Measurements from ENCODE around the gene SDK2.

SDK2 gene

DNA sequence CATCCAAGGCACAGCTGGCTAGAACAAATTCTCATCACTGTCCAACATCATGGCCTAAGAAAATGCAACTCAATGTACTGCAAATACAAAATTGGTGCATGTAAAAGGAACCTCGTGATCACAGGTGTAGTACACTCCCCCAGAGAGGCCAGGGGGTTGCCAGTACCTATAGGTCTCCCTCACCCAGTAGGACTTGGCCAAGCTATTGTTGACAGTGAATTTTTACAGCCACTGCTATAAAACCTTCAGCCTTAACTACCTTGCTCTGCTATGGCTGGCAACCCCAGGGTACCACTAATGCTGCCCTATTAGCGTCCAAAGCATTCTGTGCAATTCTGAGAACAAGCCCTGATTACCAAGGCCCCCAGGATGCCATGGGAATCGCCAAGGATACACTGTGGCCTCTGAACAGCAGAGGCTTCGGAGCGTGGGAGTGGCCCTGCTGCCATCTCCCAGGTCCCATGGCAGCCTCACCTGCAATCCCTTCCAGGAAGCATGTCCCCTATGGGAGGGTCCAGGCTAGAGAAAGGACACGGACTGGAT, 67.6 kb downstream of the SDK2 start:
- TF ChIP-seq, protein P1, sequence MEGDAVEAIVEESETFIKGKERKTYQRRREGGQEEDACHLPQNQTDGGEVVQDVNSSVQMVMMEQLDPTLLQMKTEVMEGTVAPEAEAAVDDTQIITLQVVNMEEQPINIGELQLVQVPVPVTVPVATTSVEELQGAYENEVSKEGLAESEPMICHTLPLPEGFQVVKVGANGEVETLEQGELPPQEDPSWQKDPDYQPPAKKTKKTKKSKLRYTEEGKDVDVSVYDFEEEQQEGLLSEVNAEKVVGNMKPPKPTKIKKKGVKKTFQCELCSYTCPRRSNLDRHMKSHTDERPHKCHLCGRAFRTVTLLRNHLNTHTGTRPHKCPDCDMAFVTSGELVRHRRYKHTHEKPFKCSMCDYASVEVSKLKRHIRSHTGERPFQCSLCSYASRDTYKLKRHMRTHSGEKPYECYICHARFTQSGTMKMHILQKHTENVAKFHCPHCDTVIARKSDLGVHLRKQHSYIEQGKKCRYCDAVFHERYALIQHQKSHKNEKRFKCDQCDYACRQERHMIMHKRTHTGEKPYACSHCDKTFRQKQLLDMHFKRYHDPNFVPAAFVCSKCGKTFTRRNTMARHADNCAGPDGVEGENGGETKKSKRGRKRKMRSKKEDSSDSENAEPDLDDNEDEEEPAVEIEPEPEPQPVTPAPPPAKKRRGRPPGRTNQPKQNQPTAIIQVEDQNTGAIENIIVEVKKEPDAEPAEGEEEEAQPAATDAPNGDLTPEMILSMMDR (IDR thresholded peaks at IDR 0.05; ENCODE audit: borderline replicate concordance, insufficient read depth, low read depth, low read length): no peak
- H3K4me3 ChIP-seq (ENCODE audit: low read depth, low read length): no peak overlapping the region

DNA sequence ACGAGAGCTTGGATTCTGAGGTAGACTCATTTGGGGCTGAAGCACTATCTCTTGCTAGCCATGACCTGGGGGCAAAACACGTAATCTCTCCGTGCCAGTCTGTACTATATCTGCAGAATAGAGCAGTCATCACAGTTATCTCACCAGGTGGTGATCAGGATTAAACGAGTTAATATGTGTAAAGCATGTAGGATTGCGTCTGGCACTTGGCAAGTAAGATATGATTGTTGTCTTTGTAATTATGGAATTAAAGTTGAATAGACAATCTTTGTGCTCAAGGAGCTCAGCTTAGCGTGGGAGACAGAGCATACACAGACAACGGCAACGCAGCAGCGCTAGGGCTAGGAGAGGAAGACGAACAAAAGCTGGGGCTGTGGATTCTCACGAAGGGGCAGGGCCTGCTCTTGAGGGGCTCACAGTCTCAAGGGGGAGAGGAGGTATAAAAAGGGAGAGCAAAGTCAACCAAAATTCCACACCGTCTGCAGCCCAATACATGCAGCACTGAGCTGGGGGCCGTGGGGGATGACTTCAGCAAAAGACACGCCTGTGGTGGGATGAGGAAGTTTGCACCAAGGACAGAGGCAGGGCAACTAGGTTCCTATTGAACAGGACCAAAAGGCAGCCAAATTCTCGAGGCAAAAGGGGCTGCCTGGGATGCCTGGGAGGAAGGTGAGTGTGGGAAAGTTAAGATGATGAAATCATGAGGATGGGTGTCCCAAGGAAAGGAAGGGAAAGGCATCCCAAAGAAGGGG, 68.6 kb downstream of the SDK2 start:
- H3K4me3 ChIP-seq (ENCODE audit: low read depth, low read length): no peak overlapping the region
- TF ChIP-seq, protein P1 (IDR thresholded peaks at IDR 0.05; ENCODE audit: borderline replicate concordance, insufficient read depth, low read depth, low read length): no peak

DNA sequence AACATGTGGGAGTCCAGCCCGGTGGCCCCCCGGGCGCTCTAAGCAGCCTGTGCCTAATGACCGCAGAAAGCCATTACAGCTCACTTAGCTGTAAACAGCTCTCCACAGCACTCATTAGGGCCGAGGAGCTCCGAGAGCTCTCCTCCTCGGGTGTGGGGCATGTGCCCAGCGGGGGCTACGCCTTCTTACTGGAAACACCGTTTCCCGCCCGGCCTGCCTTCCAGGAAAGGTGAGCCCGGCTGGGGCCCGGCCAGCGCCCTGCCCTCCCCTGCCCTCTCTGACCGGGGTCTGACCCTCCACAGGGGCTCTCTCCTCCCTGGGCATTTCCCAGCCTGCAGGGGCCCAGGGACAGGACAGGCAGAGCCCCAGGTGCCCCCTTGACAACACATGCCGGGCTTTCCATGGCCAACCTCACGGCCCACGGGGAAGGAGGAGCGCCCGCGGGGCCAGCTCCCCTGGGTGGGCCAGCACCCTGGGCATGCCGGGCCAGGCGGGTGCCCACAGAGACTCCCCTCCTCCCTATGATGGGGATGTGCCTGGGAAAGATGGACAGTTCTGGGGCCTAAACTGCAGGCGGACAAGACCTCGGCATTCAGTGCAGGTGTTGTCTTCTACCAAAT, 72.6 kb downstream of the SDK2 start:
- TF ChIP-seq, protein P1 (IDR thresholded peaks at IDR 0.05; ENCODE audit: borderline replicate concordance, insufficient read depth, low read depth, low read length): no peak
- no peak overlapping the region for H3K4me3 ChIP-seq (ENCODE audit: low read depth, low read length)

DNA sequence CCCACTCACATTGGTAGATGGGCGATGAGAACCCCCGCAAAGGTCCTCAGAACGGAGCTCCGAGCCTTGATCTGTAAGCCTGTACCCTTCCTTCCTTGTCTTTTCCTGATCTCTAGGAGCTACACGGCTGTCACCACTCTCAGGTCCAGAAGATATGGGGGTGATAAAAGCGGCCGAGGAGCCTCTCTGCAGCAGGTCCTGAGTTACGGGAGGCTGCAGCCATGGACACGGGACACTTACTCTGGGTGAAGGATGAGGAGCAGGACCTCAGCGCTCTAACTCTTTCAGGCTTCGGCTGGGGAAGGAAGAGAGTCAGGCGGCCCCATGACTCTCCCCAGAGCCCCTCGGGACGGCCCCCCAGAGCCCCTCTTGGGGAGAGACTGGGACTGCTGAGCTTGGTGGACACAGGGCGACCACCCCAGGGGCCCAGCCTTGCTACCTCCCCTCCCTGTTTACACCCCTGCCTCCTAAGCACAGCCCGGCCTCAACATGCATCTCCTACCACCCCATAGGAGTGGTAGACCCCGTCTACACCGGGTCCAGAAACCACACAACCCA, 74.4 kb downstream of the SDK2 start:
- H3K4me3 ChIP-seq (ENCODE audit: low read depth, low read length): no peak overlapping the region
- TF ChIP-seq, protein P1 (IDR thresholded peaks at IDR 0.05; ENCODE audit: borderline replicate concordance, insufficient read depth, low read depth, low read length): no peak

DNA sequence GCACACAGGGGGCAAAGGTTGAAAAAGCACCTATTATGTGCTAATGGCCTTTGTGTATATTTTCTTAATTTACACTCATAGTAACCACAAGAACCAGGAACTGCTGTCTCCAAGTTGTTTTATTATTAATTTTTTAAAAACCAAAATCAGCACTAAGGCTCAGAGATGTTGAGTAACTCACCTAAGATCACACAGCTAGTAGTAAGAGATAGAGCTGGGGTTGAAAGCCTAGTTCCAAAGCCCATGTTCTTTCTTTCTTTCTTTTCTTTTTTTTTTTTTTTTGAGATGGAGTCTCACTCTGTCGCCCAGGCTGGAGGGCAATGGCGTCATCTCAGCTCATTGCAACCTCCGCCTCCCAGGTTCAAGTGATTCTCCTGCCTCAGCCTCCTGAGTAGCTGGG, 75.3 kb downstream of the SDK2 start:
- TF ChIP-seq, protein P1 (IDR thresholded peaks at IDR 0.05; ENCODE audit: borderline replicate concordance, insufficient read depth, low read depth, low read length): no peak
- H3K4me3 ChIP-seq (ENCODE audit: low read depth, low read length): no peak overlapping the region

DNA sequence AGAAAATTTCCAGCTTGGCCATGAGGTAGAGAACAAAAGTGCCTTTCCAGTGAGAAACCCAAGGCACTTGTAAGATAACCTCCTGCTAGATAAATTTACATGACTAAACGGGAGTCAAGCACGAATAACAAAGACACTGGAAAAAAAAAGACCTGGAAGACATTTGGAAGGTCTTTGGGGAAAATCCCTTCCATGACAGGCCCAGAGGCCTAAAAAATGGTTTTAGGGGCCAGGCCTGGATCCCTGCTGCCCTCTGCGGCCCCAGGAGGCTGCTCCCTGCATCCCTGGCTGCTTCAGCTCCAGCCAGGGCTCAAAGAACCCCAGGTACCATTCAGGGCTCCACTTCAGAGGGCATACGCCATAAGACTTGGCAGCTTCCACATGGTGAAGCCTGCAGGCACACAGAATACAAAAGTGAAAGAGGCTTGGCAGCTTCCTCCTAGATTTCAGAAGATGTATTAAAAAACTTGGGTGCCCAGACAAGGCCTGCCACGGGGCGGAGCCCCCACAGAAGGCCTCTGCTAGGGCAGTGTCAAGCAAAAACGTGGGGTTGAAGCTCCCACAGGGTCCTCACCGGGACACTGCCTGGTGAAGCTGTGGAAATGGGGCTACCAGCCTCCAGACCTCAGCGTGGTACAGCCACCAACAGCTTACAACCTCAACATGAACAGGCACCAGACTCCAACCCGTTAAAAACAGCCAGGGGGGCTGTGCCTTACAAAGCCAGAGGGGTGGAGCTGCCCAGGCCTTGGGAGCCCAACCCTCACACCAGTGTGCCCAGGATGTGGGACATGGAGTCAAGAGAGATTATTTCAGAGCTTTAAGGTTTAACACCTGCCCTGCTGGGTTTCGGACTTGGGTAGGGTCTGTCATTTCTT, 77.1 kb downstream of the SDK2 start:
- TF ChIP-seq, protein P1 (IDR thresholded peaks at IDR 0.05; ENCODE audit: borderline replicate concordance, insufficient read depth, low read depth, low read length): no peak
- no peak overlapping the region for H3K4me3 ChIP-seq (ENCODE audit: low read depth, low read length)

All from GM12875 (cell line).